ENCODE results near the gene PITX2.

Gene PITX2

GRCh38 chr4:110622841-110623717, at the start of gene PITX2:
TSS of gene PITX2 (minus strand) at chr4:110623077. CDS start at chr4:110622460, 617 bp downstream.
- peak in 1 of 2 donors; percentile 16 for DNase-seq

GRCh38 chr4:110671679-110672078, 48.8 kb upstream of the PITX2 start:
- DNase-seq: no peak

GRCh38 chr4:110669663-110670062, 46.8 kb upstream of the PITX2 start:
- no peak for DNase-seq

- DNase-seq: no peak
These were observed 45.8 kb upstream of the PITX2 start for GRCh38 chr4:110668463-110669235.

- no peak for DNase-seq
These were observed 44.8 kb upstream of the PITX2 start for GRCh38 chr4:110667670-110668069.

- DNase-seq: no peak
These were observed 43.2 kb upstream of the PITX2 start for GRCh38 chr4:110666030-110666429.

GRCh38 chr4:110663738-110664444, 41.0 kb upstream of the PITX2 start:
- DNase-seq: no peak

- no peak for DNase-seq
These were observed 40.3 kb upstream of the PITX2 start for GRCh38 chr4:110663206-110663605.

- DNase-seq: no peak
These were observed 37.9 kb upstream of the PITX2 start for GRCh38 chr4:110660755-110661154.

GRCh38 chr4:110654254-110654635, 31.4 kb upstream of the PITX2 start:
- DNase-seq: no peak

GRCh38 chr4:110653321-110654253, 30.7 kb upstream of the PITX2 start:
- DNase-seq: no peak

- DNase-seq: no peak
These were observed 21.1 kb upstream of the PITX2 start for GRCh38 chr4:110644008-110644407.

GRCh38 chr4:110643096-110643495, 20.2 kb upstream of the PITX2 start:
- DNase-seq: no peak

- no peak for DNase-seq
These were observed 18.3 kb upstream of the PITX2 start for GRCh38 chr4:110641218-110641617.

GRCh38 chr4:110640576-110640975, 17.7 kb upstream of the PITX2 start:
- no peak for DNase-seq

- no peak for DNase-seq
These were observed 16.6 kb upstream of the PITX2 start for GRCh38 chr4:110639207-110640090.

- no peak for DNase-seq
These were observed 15.3 kb upstream of the PITX2 start for GRCh38 chr4:110638089-110638746.

- DNase-seq: no peak
These were observed 14.7 kb upstream of the PITX2 start for GRCh38 chr4:110637408-110638088.

- DNase-seq: no peak
These were observed 14.0 kb upstream of the PITX2 start for GRCh38 chr4:110636680-110637407.
